Heart right ventricle (tissue), 16 donors: Measurements from ENCODE around the gene HBS1L. TPM values are rescaled to one million over a fixed set of nuclear protein-coding genes. Genes with fewer than 3 reads are reported as not detected.

Experiments
- ATAC-seq, 8 donors: fragments of 200-7000 bp; cut with Tn5 transposase; one replicate each; pipeline ENCODE4 v1.9.1; 2020; ENCODE audit warnings: mild to moderate bottlenecking in 8 of 8, moderate library complexity in 8 of 8, moderate number of reproducible peaks in 1 of 8
- DNase-seq, 2 donors: peaks; one replicate each; pipeline ENCODE4 v3.0.0-alpha.2; 2020
- H3K27ac ChIP-seq, 10 donors: fragments of 200-600 bp; sonication (generic) in 2 of 10; one replicate each; pipeline versions ENCODE4 v1.5.0 to v1.8.0; 2020 to 2022; ENCODE audit warnings: mild to moderate bottlenecking in 3 of 10
- H3K27me3 ChIP-seq, 7 donors: fragments of 200-600 bp; one replicate each; pipeline ENCODE4 v1.8.0; 2021 to 2022; ENCODE audit warnings: mild to moderate bottlenecking in 2 of 7
- H3K36me3 ChIP-seq, 9 donors: fragments of 200-600 bp; sonication (generic) in 1 of 9; one replicate each; pipeline versions ENCODE4 v1.5.0 to v1.8.0; 2020 to 2022; ENCODE audit warnings: mild to moderate bottlenecking in 2 of 9
- H3K4me1 ChIP-seq, 9 donors: fragments of 200-600 bp; sonication (generic) in 1 of 9; one replicate each; pipeline versions ENCODE4 v1.5.0 to v1.8.0; 2020 to 2022; ENCODE audit warnings: mild to moderate bottlenecking in 4 of 9
- H3K4me3 ChIP-seq, 10 donors: fragments of 200-600 bp; sonication (generic) in 2 of 10; one replicate each; pipeline versions ENCODE4 v1.5.0 to v1.8.0; 2020 to 2022; ENCODE audit warnings: mild to moderate bottlenecking in 7 of 10, moderate library complexity in 2 of 10
- H3K9me3 ChIP-seq, 11 donors: fragments of 200-600 bp in 10 of 11; sonication (generic) in 2 of 11; one replicate each; pipeline versions ENCODE4 v1.5.0 to v1.8.0; 2013 to 2022; ENCODE audit warnings: mild to moderate bottlenecking in 2 of 11, control low read depth in 1 of 11, moderate library complexity in 1 of 11
- CTCF ChIP-seq, 9 donors: fragments of 200-600 bp; sonication (generic) in 2 of 9; IDR thresholded peaks; one replicate each; pipeline versions ENCODE4 v1.5.0 to v1.8.0; 2021 to 2022; ENCODE audit warnings: antibody characterized with exemption in 9 of 9, mild to moderate bottlenecking in 5 of 9, moderate library complexity in 1 of 9
- WGBS, 2 donors: extraction: QIAGEN DNeasy Blood & Tissue Kit; methylation state at CpG; one replicate each; pipeline ENCODE4 v1.1.7; 2013; ENCODE audit warnings: inconsistent platforms in 1 of 2; 5-methylcytosine and 5-hydroxymethylcytosine counted together
- intact Hi-C, 10 donors: fragments of 100-400 bp; cut with DNase I; formaldehyde crosslinking; loops; one replicate each; pipeline versions ENCODE4 v1.11.1 to v1.14.2; 2022
- polyA plus RNA-seq, 2 donors: library from polyadenylated mRNA; stranded (reverse); fragments of 200-250 nt; gene quantifications; one replicate each; pipeline ENCODE4 v1.2.3, GENCODE V29; 2013
- total RNA-seq, 10 donors: library from RNA; stranded (reverse); fragmentation: NEBNext Ultra II Directional in 3 of 10; extraction: Animal tissue kit (Norgen Biotek cat#: 25700) in 3 of 10; gene quantifications; one replicate each; pipeline versions ENCODE4 v1.2.1 to v1.2.4, GENCODE V29; 2021 to 2023
- donor health status: Arrhythmogenic right ventricular cardiomyopathy.
- donor health status: ischemic (EF 13 %, LVEDD 7.1; RV severe dilation, severe dysfunction).
- donor health status: healthy with polysubstance abuse.
- donor health status: DM: no; HTN: yes; CAD: no.
- donor health status: DM: no; HTN: no; CAD: no.
- donor health status: ischemic (EF 25% LVEDD 6.9; RV normal size, moderate dysfunction).
- donor health status: ischemic (EF 25% LVEDD 5.7; RV mildly dilated, moderate dysfunction).
- donor health status: healthy.
- donor health status: DM: yes; HTN: yes; CAD: no.
- donor health status: Ischemic cardiomyopathy.
- donor health status: ischemic (EF 35%, LVEDD 5.7; RV mildly dilated, moderate dysfunction).
- donor health status: nonischemic (EF 11% LVEDD 7.7; RV severe dilation, severe dysfunction).
- donor health status: DM: yes; HTN: yes; CAD: no.
- donor health status: PGD.
- donor health status: ischemic (EF 29% LVEDD 5.4; RV normal size, mild dysfunction).
- donor health status: nonischemic (EF 23%, LVEDD 6.1; RV moderate dilation, normal function).

The HBS1L gene
- total and polyA plus RNA-seq, 12 donors = 20.8 to 100.0 (median 88.2) TPM

GRCh38 chr6:135018052-135018451 is 36.6 kb downstream of the HBS1L start:
- Histone ChIP-seq H3K4me1 (peaks cover 0 to 22% (median 0%) of the 10 kb centered on the region in 9 donors), H3K27me3 (no peaks in the 10 kb centered on the region), H3K4me3 (no peak overlapping the region), H3K9me3 (no peaks in the 10 kb centered on the region), H3K27ac (no peak overlapping the region), H3K36me3 (no peaks in the 10 kb centered on the region)
- 94 to 95% methylated on average over 2 of the region's 2 CpGs for WGBS, 2 donors
- ATAC-seq (no peak), DNase-seq (no peak)
- no peak for TF ChIP-seq CTCF (IDR thresholded peaks at IDR 0.05)
- intact Hi-C loops = no loop called here

DNA sequence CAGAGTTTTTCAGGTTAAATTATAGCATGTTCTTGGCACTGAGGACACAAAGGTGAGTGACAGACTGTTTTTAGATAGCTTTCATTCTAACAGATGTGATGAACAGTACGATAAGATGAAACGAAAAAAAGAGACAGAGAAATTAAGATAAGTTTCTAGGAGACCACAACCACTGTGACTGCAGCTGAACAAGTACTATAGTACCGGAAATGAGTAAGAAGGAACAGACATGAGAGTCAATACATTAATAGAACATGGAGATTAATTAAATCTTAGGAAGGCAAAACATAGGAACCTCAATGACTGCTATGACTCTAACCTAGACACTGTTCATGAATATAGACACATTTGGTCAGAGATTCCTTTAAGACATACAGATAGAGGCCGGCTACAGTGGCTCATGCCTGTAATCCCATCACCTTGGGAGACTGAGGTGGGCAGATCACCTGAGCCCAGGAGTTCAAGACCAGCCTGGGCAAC is 40.2 kb downstream of the HBS1L start:
- H3K27me3 ChIP-seq = no peaks in the 10 kb centered on the region
- intact Hi-C loops = no loop called here
- DNase-seq = no peak
- TF ChIP-seq CTCF (IDR thresholded peaks at IDR 0.05) = no peak
- no peaks in the 10 kb centered on the region for H3K9me3 ChIP-seq
- H3K4me3 ChIP-seq = no peak overlapping the region
- WGBS, 2 donors = 87 to 89% methylated on average over 4 of the region's 4 CpGs
- peaks cover 0 to 11% (median 0%) of the 10 kb centered on the region in 9 donors for H3K36me3 ChIP-seq
- no peak for ATAC-seq
- peak overlapping the region in 1 of 10 donors; percentile 26 for H3K27ac ChIP-seq
- H3K4me1 ChIP-seq = peaks cover 0 to 10% (median 0%) of the 10 kb centered on the region in 9 donors

- no peak for ATAC-seq
- no peak for DNase-seq
- Histone ChIP-seq H3K4me3 (no peak overlapping the region), H3K27ac (no peak overlapping the region), H3K9me3 (no peaks in the 10 kb centered on the region), H3K36me3 (peaks cover 0 to 11% (median 0%) of the 10 kb centered on the region in 9 donors), H3K4me1 (peaks cover 0 to 3% (median 0%) of the 10 kb centered on the region in 9 donors), H3K27me3 (no peaks in the 10 kb centered on the region)
- no peak for TF ChIP-seq CTCF (IDR thresholded peaks at IDR 0.05)
- 93 to 95% methylated on average over 3 of the region's 3 CpGs for WGBS, 2 donors
- intact Hi-C loops = no loop called here
These were observed 41.4 kb downstream of the HBS1L start for GRCh38 chr6:135013211-135013610.

GRCh38 chr6:135012764-135013163 is 41.9 kb downstream of the HBS1L start:
- no peaks in the 10 kb centered on the region for H3K9me3 ChIP-seq
- no peak for TF ChIP-seq CTCF (IDR thresholded peaks at IDR 0.05)
- intact Hi-C loops = no loop called here
- ATAC-seq (no peak), DNase-seq (no peak)
- H3K36me3 ChIP-seq = peaks cover 0 to 11% (median 0%) of the 10 kb centered on the region in 9 donors
- H3K27ac ChIP-seq = no peak overlapping the region
- H3K4me1 ChIP-seq = peaks cover 0 to 5% (median 0%) of the 10 kb centered on the region in 9 donors
- no peak overlapping the region for H3K4me3 ChIP-seq
- H3K27me3 ChIP-seq = no peaks in the 10 kb centered on the region
